ENCODE measurements around the gene ARHGEF10L.
"Not testable (repeated sequence)": the region's sequence is repeated elsewhere in the genome, so short reads cannot be mapped to it uniquely, and the experiment has no call there.

Gene ARHGEF10L

DNA sequence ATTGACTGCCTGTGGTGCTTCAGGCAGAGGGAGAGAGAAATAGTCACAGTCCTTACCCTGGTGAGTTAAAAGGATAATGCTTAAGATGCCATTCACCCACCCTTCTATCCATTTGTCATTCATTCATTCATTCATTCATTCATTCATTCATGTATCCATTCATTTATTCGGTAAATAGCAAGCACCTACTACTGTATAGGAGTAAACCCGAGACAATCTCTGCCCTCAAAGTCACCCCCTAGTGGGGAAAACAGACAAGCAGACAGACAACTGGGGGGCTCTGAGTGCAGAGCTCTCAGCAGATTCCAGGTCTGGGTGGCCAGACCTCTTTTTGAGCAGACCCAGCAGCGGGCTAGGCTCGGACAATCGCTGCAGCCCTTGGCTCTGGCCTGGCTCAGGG is 201.6 kb downstream of the ARHGEF10L start:
- DNase-seq (ENCODE audit: low read depth, low spot score): no peak

DNA sequence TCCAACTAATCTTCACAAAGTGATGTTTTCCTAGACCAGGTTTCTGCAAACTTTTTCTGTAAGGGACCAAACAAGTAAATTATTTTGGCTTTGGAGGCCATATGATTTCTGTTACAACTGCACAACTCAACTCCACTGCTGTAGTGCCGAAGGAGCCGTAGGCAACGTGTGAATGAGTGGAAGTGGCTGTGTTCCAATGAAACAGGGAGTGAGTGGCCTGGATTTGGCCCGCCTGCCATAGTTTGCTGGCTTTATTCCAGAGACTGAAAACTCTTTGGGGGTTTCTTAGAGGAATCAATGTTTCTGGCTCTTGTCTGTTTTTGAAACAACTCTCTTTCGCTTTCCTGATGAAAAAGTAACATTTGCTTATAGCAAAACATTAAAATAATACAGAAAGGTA is 203.1 kb downstream of the ARHGEF10L start:
- DNase-seq (ENCODE audit: low read depth, low spot score): no peak

GRCh38 chr1:17743008-17743647 is 203.6 kb downstream of the ARHGEF10L start:
- no peak for DNase-seq (ENCODE audit: low read depth, low spot score)

- no peak for DNase-seq (ENCODE audit: low read depth, low spot score)
Observed at GRCh38 chr1:17743925-17744324, 204.4 kb downstream of the ARHGEF10L start.

DNA sequence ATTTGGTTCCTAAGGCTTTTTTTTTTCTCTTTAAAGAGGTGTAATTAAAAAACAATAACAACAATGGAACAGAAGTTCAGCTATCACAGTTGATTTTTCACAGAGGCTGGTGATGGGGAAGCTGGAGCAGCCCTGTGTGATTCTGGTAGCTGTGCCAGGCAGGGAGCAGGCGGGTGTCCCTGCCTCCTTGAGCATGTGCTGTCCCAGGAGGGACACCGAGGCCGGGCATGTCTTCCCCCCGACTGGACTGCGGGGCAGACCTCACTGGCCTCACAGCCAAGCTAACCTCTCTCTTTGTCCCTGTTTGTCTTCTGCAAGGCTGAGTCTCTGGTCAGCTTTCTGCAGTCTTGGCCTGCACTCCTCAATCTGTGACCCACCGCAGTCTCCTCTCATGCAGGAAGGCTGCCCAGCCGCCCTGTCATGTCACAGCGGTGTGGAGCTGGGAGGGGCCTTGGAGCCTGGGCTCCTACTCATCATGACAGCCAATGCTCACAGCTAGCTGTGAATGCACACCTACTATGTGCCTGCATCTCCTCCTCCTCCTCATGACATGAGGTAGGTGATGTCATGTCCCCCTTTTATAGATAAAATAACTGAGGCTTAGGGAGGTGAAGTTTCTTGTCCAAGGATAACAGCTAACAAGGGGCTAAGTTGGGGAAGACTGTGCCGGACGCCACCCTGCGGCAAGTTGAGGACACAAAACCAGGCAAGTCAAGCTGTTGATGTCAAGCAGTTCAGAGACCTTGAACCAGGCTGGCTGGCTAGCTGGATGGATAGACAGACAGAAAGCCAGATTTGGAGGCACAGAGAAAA is 205.4 kb downstream of the ARHGEF10L start:
- no peak for DNase-seq (ENCODE audit: low read depth, low spot score)

DNA sequence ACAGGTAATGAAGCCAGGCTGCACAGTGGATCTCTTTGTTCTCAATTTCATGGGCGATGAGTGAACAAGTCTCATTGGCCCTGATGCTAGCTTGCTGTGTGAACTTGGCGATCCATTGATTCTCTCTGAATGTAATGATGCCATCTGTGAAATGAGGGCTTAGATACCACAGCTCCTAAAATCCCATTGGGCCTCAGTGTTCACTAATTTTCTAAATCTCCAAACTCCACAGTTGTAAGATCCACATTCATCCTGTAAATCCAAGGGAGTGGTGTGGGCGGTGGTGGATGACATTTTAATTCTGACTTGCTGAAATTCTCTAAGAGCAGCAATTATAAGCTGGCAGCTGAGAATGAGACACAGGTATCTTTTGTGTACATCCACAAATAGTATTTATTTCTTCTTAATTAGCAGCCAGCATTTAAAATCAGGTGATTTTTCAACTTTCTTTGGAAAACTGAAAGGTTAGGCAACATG is 206.0 kb downstream of the ARHGEF10L start:
- no peak for DNase-seq (ENCODE audit: low read depth, low spot score)

GRCh38 chr1:17746281-17746680 is 206.8 kb downstream of the ARHGEF10L start:
- not testable (repeated sequence) for DNase-seq (ENCODE audit: low read depth, low spot score)

- DNase-seq (ENCODE audit: low read depth, low spot score): no peak
Observed at GRCh38 chr1:17746920-17747319, 207.4 kb downstream of the ARHGEF10L start.
